HTR-8/SVneo (cell line): ENCODE measurements around the gene KLHL3.
"Not testable (repeated sequence)": the region's sequence is repeated elsewhere in the genome, so short reads cannot be mapped to it uniquely, and the experiment has no call there.

Experiments used
- DNase-seq: peaks from one replicate; pipeline ENCODE4 v3.0.0; 2011; ENCODE audit warnings: low spot score, mixed read lengths; ENCODE audit not compliant: insufficient read length
- FAIRE-seq: peaks from 2 replicates; lab custom pipeline; 2011; peaks lifted over from hg19 to GRCh38; lab: Jason Lieb, UNC

KLHL3 gene

GRCh38 chr5:137735555-137736284, at the start of gene KLHL3:
Gene KLHL3 (minus strand): TSS chr5:137736089. CDS start chr5:137735646, 443 bp downstream.
- DNase-seq (peak; percentile 42), FAIRE-seq (peak; percentile 16)

DNA sequence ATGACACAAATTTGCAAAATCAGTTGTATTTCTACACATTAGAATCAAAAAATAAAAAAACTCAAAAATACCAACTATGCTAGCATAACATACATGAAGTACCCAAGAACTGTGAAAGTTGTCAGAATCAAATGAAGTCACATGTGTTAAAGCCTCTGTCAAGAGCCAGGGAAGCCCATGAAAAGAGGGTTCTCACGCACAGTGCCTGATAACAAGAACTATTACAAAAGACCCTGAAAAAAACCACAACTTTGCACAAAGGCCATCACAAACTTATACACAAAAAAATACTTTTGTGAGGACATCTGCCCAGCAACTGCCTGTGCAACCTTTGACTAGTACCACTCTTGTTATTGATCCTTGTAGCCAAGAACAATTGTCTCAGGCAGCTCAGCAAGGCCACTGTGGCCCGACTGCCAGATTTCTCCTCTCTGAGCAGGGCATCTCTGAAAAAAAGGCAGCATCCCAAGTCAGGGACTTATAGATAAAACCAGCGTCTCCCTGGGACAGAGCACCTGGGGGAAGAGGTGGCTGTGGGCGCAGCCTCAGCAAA, 47.2 kb upstream of the KLHL3 start:
- DNase-seq = no peak
- no peak for FAIRE-seq

- FAIRE-seq (no peak), DNase-seq (no peak)
Observed at GRCh38 chr5:137782055-137782454, 46.2 kb upstream of the KLHL3 start.

DNA sequence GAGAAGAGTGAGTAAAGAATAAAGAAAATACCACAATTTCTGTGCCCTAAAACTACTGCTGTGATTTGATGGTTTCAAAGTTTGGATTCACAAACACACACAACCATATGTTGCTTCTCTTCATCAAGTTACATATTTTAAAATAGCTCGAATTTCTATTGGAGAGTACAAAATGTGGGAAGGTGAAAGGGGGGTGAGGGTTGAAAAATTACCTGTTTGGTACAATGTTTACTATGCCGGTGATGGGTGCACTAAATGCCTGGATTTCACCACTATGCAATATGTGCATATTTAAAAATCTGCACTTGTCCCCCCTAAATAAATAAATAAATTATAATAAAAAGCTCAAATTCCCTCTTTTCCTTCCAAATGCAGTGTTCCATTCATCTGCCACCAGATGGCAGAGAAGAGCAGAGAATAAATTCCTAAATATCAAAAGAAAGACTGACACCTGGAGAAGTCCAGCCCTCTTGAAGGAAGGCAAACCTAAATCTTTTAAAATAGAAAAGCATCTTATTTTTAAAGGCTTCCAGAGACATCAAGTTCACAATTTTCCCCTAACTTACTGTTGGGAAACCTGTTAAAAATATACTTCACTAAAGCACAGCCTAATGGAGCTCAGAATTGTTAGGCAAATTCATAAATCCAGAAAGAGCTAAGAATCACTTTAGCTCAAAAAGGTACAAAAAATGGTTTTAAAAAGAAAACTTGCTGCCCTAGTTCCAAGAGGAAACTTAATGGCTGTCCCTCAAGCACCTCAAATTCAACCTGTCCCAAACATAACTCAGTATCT, 43.1 kb upstream of the KLHL3 start:
- FAIRE-seq (no peak), DNase-seq (peak; percentile 38)

GRCh38 chr5:137767937-137768336, 32.0 kb upstream of the KLHL3 start:
- FAIRE-seq = not testable (repeated sequence)

DNA sequence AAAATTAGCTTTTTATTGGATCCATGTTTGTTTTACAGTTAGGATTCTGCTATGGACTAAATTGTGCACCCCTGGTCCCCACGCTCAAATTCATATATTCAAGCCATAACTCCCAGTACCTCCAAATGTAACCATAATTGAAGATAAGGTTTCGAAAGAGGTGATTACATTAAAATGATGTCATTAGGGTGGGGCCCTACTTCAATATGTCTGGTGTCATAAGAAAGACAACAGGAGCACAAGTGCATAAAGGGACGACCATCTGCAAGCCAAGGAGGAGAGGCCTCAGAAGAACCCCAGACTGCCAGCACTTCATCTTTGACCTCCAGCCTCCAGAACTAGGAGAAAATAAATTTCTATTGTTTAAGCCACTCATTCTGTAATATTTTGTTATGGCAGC, 25.7 kb upstream of the KLHL3 start:
- DNase-seq = no peak

More at GRCh38 chr5:137767937-137768336, 32.0 kb upstream of the KLHL3 start:
- not testable (repeated sequence) for DNase-seq

GRCh38 chr5:137760719-137761516, 25.0 kb upstream of the KLHL3 start:
- no peak for DNase-seq
- FAIRE-seq = no peak

More for the DNA sequence above, 25.7 kb upstream of the KLHL3 start:
- FAIRE-seq = no peak

DNA sequence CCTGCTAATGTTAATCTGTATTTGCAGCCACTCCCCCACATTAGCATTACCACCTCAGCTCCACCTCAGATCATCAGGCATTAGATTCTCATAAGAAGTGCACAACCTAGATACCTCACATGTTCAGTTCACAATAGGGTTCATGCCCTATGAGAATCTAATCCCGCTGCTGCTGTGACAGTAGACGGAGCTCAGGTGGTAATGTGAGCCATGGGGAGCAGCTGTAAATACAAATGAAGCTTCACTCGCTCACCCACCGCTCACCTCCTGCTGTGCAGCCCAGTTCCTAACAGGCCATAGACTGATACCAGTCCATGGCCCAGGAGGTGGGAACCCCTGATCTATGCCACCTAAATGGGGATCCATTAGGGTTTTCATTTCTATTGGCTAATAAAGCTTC, 24.4 kb upstream of the KLHL3 start:
- FAIRE-seq (peak; percentile 44), DNase-seq (no peak)

DNA sequence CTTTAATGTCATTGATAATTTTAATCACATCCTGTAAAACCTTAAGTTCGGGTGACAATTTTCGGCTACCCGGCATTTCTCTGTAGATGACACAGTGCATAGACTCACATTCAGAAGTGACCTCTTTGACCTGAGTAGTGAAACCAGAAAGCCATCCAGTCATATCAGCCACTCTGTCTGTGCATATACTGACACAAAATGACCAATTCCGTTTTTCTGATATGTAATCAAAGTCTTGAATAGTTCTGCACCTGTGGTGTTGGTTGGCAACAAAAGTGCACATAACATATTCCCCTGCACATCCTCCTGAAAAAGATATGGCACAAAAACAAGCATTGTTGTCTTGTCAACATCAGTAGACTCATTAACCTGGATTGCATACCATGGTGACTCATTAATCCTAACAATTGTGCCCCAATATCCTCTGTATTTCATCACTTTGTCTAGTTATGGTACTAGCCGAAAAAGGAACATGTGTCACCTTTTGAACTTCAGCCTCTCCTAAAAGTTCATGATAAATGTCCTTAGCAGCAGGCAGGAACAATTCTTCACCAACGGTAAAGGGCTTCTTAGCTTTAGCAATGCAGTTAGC, 22.9 kb upstream of the KLHL3 start:
- peak; percentile 28 for FAIRE-seq
- no peak for DNase-seq

GRCh38 chr5:137758121-137758520, 22.2 kb upstream of the KLHL3 start:
- DNase-seq (no peak), FAIRE-seq (no peak)

- no peak for FAIRE-seq
- no peak for DNase-seq
Observed at GRCh38 chr5:137757634-137758033, 21.7 kb upstream of the KLHL3 start.

DNA sequence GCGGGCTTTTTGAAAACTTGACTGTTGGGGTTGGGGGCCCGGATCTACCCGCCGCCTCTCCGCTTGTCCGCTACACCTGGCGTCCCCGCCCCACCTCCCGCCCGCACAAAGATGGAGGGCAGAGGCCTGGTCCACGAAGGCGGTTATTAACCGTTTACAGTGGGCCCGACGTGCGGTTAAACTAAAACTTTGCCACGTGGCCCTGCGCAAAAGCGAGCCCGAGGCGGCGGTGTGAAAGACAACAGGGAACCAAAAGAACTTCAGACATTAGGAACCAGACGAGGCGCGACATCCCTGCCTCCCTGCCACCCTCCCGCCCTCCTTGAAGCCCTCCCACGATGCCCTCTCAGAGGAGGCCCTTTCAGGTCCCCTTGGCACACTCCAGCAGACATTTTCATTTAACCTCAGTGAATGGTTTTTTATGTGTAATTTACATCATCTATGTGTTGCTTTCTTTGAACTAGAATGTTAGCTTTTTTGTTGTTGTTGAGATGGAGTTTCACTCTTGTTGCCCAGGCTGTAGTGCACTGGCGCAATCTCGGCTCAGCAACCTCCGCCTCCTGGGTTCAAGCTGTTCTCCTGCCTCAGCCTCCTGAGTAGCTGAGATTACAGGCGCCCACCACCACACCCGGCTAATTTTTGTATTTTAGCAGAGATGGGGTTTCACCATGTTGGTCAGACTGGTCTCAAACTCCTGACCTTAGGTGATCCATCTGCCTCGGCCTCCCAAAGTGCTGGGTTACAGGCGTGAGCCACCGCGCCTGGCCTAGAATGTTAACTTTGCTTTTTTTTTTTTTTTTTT, 19.3 kb upstream of the KLHL3 start:
- FAIRE-seq (no peak), DNase-seq (no peak)

DNA sequence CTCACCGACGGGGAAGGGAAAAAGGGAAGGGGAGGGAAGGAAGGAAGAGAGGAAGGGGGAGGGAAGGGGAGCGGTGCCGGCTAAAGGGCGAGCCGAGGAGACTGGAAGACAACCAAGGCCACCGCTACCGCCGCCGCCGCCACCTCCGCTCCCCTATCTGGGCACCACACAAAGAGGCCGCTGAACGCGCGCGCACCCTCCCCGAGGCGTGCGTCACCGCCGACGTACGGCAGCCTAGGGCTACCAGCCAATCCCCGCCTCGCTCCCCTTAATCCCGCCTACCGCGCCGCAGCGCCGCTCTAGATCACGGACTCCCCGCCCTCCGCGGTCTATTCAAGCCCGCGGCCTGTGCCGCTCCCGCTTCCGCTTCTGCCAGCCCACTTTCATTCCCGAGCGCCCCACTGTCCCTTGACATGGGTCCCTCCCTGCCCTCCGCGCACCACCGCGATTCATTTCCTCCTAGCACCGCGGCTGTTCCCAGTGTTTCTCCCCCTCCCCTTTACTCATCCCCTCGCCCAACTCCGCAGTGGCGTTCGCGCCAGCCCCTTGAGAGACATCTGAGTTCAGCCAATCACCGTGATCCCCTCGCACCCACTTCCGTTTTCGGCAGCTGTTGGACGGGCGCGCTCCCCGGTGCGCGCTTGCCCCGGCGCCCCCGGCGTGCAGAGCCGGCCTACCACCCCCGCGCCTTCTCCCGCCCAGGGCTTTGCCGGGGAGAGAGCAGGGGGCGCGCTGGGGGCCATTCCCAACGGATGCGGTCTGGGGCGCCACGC, 18.5 kb upstream of the KLHL3 start, which contains the start of gene HNRNPA0:
Gene HNRNPA0 (minus strand): TSS at position 176 of the 773 bp plus-strand sequence. CDS start 297 bp downstream, outside the sequence.
- peak; percentile 95 for FAIRE-seq
- DNase-seq = peak; percentile 96

GRCh38 chr5:137753691-137754187, 17.9 kb upstream of the KLHL3 start:
- DNase-seq (no peak), FAIRE-seq (no peak)

DNA sequence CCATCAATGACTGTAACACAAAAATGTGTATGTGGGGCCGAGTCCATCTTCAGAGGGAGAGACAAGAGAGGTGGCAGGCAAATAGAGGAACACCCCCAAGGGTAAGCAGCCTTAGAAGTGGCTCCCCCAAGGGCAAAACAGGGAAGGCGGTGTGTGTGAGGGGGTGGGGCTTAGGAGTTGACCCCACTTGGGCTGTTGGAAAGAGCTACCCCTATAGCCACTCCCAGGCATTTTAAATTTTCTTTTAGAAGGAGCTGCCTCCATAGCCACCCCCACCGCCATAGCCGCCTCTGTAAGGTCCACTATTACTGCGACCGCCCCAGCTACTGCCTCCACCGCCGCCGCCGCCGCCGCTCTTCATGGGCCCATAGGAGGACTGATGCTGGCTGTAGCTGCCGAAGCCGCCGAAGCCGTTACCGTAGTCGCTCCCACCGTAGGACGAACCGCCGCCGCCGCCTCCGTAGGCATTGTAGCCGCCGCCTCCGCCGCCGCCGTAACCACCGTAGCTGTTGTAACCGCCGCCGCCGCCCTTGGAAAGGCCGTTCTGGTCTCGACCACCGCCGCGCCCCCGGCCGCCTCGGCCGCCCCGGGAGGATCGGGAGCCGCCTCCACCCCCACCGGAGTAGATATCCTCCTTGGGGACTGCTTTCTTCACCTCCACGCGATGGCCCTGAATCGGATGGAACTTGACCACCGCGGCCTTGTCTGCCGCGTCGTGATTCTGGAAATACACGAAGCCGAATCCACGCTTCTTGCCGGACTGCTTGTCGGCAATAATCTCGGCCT, 17.2 kb upstream of the KLHL3 start:
- no peak for DNase-seq
- FAIRE-seq = no peak

DNA sequence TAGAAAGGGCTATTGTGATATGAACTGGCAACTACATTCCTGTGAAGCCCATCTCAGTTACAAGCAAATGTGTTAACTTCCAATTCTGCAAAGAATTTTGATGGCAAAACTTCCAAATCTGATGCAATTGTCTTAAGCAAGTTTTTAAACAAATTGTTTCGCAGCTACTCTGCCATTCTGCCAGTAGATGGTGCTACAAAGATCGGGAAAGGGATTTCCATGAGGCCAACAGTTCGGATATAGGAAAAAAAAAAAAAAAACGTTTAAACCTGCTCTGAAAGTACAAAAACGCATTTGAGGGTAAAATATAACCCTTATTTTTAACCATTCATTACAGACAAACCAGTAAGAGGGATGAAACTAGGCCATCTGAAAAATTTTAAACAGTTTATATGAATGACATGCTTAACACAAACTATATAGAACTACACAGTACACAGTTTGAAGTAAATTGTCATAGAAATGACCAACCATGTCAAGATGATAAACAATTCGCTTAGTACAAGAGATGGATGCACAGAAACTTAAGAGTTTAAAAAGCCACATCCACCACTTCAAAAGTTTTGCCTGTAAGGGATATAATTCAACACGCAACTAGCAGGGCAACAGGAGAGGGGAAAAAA, 16.1 kb upstream of the KLHL3 start:
- DNase-seq (no peak), FAIRE-seq (peak; percentile 31)

- FAIRE-seq = no peak
- no peak for DNase-seq
Observed at GRCh38 chr5:137750436-137750835, 14.5 kb upstream of the KLHL3 start.
